H1 (cell line): ENCODE results near the gene KIF1B.

Experiments
- ATF3 ChIP-seq: IDR thresholded peaks from 2 replicates; pipeline ENCODE4 v1.6.1; 2011; ENCODE audit warnings: low read depth, mild to moderate bottlenecking, low read length; ENCODE audit not compliant: insufficient read depth
- CBX5 ChIP-seq: fragments of 300-800, 300-1000 bp; sonication (generic); IDR thresholded peaks from 2 replicates; pipeline ENCODE4 v1.7.1; 2016; ENCODE audit warnings: antibody characterized with exemption, low read length, low read depth
- CTCF ChIP-seq, 3 experiments: IDR thresholded peaks; 1 replicate in 2 of 3; 2 replicates in 1 of 3; pipeline versions ENCODE4 v1.5.1 to v1.6.1; 2011; ENCODE audit warnings: low read length in 3 of 3, mild to moderate bottlenecking in 3 of 3, inconsistent platforms in 2 of 3, low read depth in 1 of 3, moderate library complexity in 1 of 3; ENCODE audit not compliant: insufficient read depth in 1 of 3; ENCODE audit errors: control extremely low read depth in 1 of 3
- EZH2 ChIP-seq: fragments of 200-600 bp; sonication (generic); IDR thresholded peaks from 2 replicates; pipeline ENCODE4 v1.7.1; 2012; ENCODE audit warnings: low read depth, mild to moderate bottlenecking, moderate library complexity, low read length, inconsistent platforms; ENCODE audit not compliant: severe bottlenecking
- JUND ChIP-seq: IDR thresholded peaks from 2 replicates; pipeline ENCODE4 v1.6.1; 2011; ENCODE audit warnings: mild to moderate bottlenecking, improper control_type of control experiment, low read length
- MAX ChIP-seq: IDR thresholded peaks from 2 replicates; pipeline ENCODE4 v1.6.1; 2012; ENCODE audit warnings: inconsistent platforms
- POLR2A ChIP-seq, 2 experiments: IDR thresholded peaks; 1 replicate in 1 of 2; 2 replicates in 1 of 2; pipeline ENCODE4 v1.6.1; 2011; ENCODE audit warnings: low read depth in 2 of 2, low read length in 2 of 2, mild to moderate bottlenecking in 2 of 2; ENCODE audit errors: control extremely low read depth in 1 of 2
- RBBP5 ChIP-seq: IDR thresholded peaks from 2 replicates; pipeline ENCODE4 v1.7.1; 2012; ENCODE audit warnings: low read depth, mild to moderate bottlenecking, inconsistent platforms, low read length, moderate library complexity, borderline replicate concordance

GRCh38 chr1:10286244-10286643 is 75.9 kb downstream of the KIF1B start:
- TF ChIP-seq ATF3 (no peak), JUND (no peak), EZH2 (no peak), RBBP5 (no peak), MAX (no peak), POLR2A (IDR thresholded peaks at IDR 0.05; ENCODE audit: control extremely low read depth in 1 of 2, low read depth in 2 of 2, low read length in 2 of 2) (no peak), CBX5 (no peak), CTCF (IDR thresholded peaks at IDR 0.05; ENCODE audit: control extremely low read depth in 1 of 3, insufficient read depth in 1 of 3, low read depth in 1 of 3, low read length in 3 of 3) (no peak)
